GM18508 (cell line): ENCODE data around the gene KLK14.

Experiments
- ATAC-seq: cut with Tn5 transposase; IDR thresholded peaks from one replicate; pipeline ENCODE4 v1.9.1; 2021; ENCODE audit warnings: moderate number of reproducible peaks; ENCODE audit not compliant: insufficient read depth, unreplicated experiment

The KLK14 gene

GRCh38 chr19:51082611-51083010 is at the start of gene KLK14:
KLK14 (minus strand) TSS chr19:51082887; CDS start chr19:51082614, 273 bp downstream.
- no peak for ATAC-seq

DNA sequence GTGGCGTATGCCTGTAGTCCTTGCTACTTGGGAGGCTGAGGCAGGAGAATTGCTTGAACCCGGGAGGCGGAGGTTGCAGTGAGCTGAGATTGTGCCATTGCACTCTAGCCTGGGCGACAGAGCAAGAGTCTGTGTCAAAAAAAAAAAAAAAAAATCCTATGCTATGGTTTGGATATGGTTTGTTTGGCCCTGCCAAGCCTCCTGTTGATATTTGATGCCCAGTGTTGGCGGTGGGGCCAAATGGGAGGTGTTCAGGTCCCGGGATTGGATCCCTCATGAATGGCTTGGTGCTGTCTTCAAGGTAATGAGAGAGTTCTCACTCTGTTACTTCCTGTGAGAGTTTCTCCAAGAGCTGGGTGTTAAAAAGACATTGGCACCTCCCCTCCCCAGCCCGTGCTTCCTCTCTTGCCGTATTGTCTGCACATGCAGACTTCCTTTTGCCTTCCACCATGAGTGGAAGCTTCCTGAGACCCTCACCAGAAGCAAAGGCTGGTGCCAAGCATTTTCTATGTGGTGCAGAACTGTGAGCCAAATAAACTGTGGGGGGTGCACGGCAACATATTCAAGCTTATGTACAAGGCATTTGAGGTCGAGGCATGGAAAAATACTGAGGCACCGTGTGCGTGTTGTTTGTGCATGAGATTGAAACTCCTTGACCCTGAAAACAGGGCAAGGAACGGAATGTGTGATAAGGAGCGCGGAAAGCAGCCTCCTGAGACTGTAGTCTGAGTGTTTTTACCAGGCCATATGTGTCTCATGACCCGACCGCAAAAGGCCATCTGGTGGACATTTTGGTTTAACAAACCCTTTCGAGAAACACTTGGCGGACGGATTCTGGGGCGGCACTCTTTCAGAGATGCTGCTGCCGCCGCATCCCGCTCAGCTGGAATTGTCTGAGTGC is 49.3 kb upstream of the KLK14 start:
- ATAC-seq, result no peak

DNA sequence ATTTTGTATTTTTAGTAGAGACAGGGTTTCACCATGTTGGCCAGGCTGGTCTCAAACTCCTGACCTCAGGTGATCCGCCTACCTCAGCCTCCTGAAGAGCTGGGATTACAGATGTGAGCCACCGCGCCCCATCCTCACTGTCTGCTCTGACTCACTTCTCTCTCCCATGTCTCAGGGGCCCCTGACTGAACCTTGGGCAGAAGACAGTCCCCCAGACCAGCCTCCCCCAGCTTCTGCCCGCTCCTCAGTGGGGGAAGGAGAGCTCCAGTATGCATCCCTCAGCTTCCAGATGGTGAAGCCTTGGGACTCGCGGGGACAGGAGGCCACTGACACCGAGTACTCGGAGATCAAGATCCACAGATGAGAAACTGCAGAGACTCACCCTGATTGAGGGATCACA is 47.0 kb upstream of the KLK14 start:
- ATAC-seq, result no peak

DNA sequence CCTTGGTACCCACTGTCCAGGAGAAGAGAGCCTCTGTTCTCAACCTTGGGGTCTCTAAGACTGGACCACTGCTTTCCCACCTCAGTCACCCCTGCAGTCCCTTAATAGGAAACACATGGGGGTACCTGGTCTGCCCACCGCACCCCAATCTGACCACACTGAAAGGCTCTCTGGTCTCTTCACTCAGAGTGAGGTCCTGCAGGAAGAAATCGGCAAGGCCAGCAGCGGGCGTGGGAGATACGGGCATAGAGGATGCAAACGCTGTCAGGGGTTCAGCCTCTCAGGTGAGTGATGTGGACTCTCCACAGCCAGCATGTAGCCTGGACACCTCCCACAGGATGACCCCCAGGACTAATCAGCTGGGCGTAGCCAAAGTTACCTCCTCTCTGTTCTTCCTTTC is 45.5 kb upstream of the KLK14 start:
- ATAC-seq, result no peak

- ATAC-seq, result no peak
Measured at GRCh38 chr19:51127755-51128154, 45.1 kb upstream of the KLK14 start.

- ATAC-seq, result no peak
Measured at GRCh38 chr19:51127032-51127431, 44.3 kb upstream of the KLK14 start.

DNA sequence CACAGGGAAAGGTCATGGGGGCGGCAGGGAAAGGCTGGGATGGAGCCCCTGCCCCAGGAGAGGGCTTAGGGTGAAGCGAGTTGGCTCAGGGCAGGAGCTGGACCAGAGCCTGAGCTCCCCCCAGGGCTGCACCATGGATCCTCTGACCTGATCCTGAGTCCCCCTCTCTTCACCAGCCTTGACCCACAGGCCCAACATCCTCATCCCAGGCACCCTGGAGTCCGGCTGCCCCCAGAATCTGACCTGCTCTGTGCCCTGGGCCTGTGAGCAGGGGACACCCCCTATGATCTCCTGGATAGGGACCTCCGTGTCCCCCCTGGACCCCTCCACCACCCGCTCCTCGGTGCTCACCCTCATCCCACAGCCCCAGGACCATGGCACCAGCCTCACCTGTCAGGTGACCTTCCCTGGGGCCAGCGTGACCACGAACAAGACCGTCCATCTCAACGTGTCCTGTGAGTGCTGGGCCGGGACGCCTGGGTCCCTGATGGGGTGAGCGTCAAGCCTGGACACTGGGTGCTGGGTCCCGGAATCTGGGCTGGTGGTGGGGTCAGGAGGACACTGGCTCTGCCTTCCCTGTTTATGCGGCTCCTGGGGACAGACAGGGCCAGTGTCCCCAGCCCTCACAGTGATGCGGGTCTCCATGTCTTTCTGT is 42.9 kb upstream of the KLK14 start:
- no peak for ATAC-seq

- ATAC-seq, result no peak
Measured at GRCh38 chr19:51124729-51125128, 42.0 kb upstream of the KLK14 start, which contains the start of gene SIGLEC9. SIGLEC9 (plus strand) TSS chr19:51124906; CDS start chr19:51124975, 69 bp downstream.

- ATAC-seq, result no peak
Measured at GRCh38 chr19:51124216-51124615, 41.5 kb upstream of the KLK14 start.

- no peak for ATAC-seq
Measured at GRCh38 chr19:51123802-51124201, 41.1 kb upstream of the KLK14 start.

GRCh38 chr19:51123381-51123800 is 40.7 kb upstream of the KLK14 start:
- ATAC-seq, result no peak

- ATAC-seq, result no peak
Measured at GRCh38 chr19:51122112-51122981, 39.7 kb upstream of the KLK14 start.

DNA sequence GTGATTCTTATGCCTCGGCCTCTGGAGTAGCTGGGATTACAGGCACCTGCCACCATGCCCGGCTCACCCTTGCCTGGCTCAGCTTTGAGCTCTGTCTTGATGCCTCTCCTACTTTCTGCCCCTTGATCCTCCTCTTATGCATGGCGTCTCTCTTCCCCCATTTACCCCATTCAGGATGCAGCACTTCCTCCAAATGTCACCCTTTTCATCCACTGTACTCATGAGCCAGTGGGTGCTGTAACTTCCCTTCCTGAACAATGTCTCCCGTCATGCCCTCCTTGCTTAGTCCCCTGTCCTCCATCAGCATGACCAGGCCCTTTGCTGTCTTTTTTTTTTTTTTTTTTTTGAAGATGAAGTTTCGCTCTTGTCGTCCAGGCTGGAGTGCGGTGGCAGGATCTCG is 38.6 kb upstream of the KLK14 start:
- ATAC-seq, result no peak

DNA sequence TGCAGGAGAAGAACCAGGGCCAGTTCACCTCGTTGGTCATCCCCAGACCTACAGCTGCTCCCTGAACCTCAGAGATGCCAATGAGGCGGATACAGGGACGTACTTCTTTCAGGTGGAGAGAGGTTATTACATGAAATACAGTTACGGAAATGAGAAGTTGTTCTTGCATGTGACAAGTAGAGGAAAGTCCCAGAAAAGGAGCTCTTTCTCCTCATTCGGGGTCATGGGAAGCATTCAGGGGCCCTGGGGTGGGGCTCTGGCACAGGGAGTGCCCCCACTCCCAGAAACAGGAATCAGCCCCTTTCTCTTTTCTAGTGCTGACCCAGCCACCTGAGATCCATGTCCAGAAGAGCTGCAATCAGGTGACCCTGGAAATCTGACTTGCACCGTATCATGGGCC is 37.5 kb upstream of the KLK14 start:
- ATAC-seq, result no peak

- no peak for ATAC-seq
Measured at GRCh38 chr19:51119611-51120010, 36.9 kb upstream of the KLK14 start.

DNA sequence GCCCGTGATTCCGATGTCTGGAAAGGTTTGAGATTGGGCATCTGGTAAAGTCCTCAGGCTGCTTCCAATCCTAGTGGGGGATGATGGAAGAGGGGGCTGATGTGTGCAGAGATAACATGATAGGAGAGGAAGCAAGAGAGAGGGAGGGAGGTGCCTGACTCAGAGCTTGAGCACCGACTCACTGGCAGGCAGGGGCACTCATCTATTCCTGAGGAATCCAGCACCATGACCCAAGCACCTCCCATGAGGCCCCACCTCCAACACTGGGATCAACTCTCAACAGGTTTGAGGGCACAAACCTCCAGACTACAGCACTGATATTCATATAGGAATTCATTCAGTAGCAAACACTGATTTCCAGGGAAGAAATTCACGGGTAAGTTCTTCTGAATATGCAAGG is 36.4 kb upstream of the KLK14 start:
- no peak for ATAC-seq

DNA sequence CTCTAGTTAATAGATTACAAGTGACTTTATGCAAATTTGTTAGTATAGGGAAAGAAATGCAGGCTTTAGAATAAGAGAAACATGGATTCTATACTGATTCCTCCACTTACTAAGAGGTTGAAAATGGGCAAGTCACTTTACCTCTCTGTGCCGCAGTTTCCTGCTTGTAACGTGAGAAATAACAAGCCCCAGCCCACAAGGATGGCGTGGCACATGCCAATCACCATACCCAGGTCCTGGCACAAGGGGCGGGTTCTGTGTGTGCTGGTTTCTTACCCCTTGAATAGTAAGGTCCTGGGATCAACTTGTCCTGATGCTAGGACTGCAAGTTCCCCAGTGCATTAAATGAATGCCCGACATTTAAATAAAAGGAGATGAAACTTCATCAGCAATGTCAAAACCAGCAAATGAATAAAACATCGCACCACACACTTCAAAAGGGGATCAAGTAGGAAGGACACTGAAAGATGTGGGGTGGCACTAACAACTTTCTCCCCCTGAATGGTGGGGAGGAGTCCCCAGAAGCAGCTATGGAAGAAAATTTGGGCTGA is 34.1 kb upstream of the KLK14 start:
- ATAC-seq, result no peak

GRCh38 chr19:51114087-51114729 is 31.5 kb upstream of the KLK14 start:
- ATAC-seq, result no peak

GRCh38 chr19:51111606-51112005 is 28.9 kb upstream of the KLK14 start:
- no peak for ATAC-seq

GRCh38 chr19:51110666-51110971 is 27.9 kb upstream of the KLK14 start:
- ATAC-seq, result no peak
